HepG2 (cell line): Measurements from ENCODE around the gene CYTH1.

Source experiments
- MYC ChIP-seq: sonication (generic); formaldehyde crosslinking; IDR thresholded peaks from 2 replicates; pipeline ENCODE4 v1.9.0; 2021; ENCODE audit warnings: missing genetic modification reagents, borderline replicate concordance
- NFYC ChIP-seq: IDR thresholded peaks from 2 replicates; pipeline ENCODE4 v1.6.1; 2016; ENCODE audit warnings: missing genetic modification reagents, missing compliant biosample characterization
- ZNF136 ChIP-seq: sonication (generic); formaldehyde crosslinking; IDR thresholded peaks from 2 replicates; pipeline ENCODE4 v1.8.1; 2022; ENCODE audit warnings: low read depth, mild to moderate bottlenecking, moderate library complexity, missing genetic modification reagents

- TF ChIP-seq MYC (CRISPR knock-in tag) (no peak), ZNF136 (CRISPR knock-in tag) (no peak), NFYC (CRISPR knock-in tag) (no peak)
These were observed 123.7 kb downstream of the CYTH1 start for GRCh38 chr17:78658281-78658785.
